ENCODE measurements around the gene IARS1. TPM values are rescaled to one million over a fixed set of nuclear protein-coding genes. Genes with fewer than 3 reads are reported as not detected.

The IARS1 gene
- total and polyA plus RNA-seq, 2 of the 13 experiments (the other 11 are each of a cell fraction or from before 2014, with no cell fraction given) = 55.9 to 185 TPM

GRCh38 chr9:92293452-92294296 is at the start of gene IARS1 (continued):
- TF ChIP-seq NAIF1 (CRISPR knock-in tag; IDR thresholded peaks at IDR 0.05; ENCODE audit: borderline replicate concordance) = peak; percentile 80
- peak; percentile 88 for TF ChIP-seq ZNF574 (CRISPR knock-in tag; IDR thresholded peaks at IDR 0.05)
- peak; percentile 95 for TF ChIP-seq SPEN (CRISPR knock-in tag; IDR thresholded peaks at IDR 0.05; ENCODE audit: low read depth)
- no peak for TF ChIP-seq PPARG (CRISPR knock-in tag; conservative IDR thresholded peaks at IDR 0.05)
- no peak for TF ChIP-seq DMTF1 (CRISPR knock-in tag; IDR thresholded peaks at IDR 0.05)
- TF ChIP-seq SMAD9 (CRISPR knock-in tag; IDR thresholded peaks at IDR 0.05) = no peak
- peak; percentile 94 for TF ChIP-seq ZNF318 (CRISPR knock-in tag; IDR thresholded peaks at IDR 0.05)
- peak; percentile 61 for TF ChIP-seq FOXK2 (IDR thresholded peaks at IDR 0.05)
- TF ChIP-seq ZNF891 (CRISPR knock-in tag; IDR thresholded peaks at IDR 0.05) = peak; percentile 96
- TF ChIP-seq HNF1B (CRISPR knock-in tag; IDR thresholded peaks at IDR 0.05) = peak; percentile 84
- 0 out of 2 replicates have a peak, but pooled peaks have one; percentile 38 for TF ChIP-seq ZNF543 (CRISPR knock-in tag; IDR thresholded peaks at IDR 0.05)
- no peak for TF ChIP-seq NFE2L2 (IDR thresholded peaks at IDR 0.05; ENCODE audit: low read length)
- TF ChIP-seq KLF6 (CRISPR knock-in tag; IDR thresholded peaks at IDR 0.05) = peak; percentile 60; the same call in 1 of the 2 replicates
